Esophagus muscularis mucosa (tissue), 4 donors: ENCODE data around the gene IGSF21. TPM values are rescaled to one million over a fixed set of nuclear protein-coding genes. Genes with fewer than 3 reads are reported as not detected.

ENCODE experiments used
- DNase-seq: peaks from one replicate; pipeline ENCODE4 v3.0.0-alpha.2; 2017; ENCODE audit errors: extremely low spot score
- H3K27ac ChIP-seq, 4 donors: fragments of 200-600 bp; sonication (generic); replicated peaks in 1 of 4; 1 replicate in 3 of 4; 2 replicates in 1 of 4; pipeline ENCODE4 v1.5.1; 2016 to 2019; ENCODE audit warnings: mild to moderate bottlenecking in 1 of 4
- H3K27me3 ChIP-seq, 4 donors: fragments of 200-600 bp; sonication (generic); one replicate each; pipeline versions ENCODE4 v1.5.1 to v1.6.0; 2016 to 2019
- H3K36me3 ChIP-seq, 4 donors: fragments of 200-600 bp; sonication (generic); one replicate each; pipeline ENCODE4 v1.5.1; 2016 to 2019
- H3K4me1 ChIP-seq, 4 donors: fragments of 200-600 bp; sonication (generic); one replicate each; pipeline ENCODE4 v1.5.1; 2016 to 2019
- H3K4me3 ChIP-seq, 4 donors: fragments of 200-600 bp; sonication (generic); 1 replicate in 2 of 4; 2 replicates in 2 of 4; pipeline ENCODE4 v1.5.1; 2016 to 2019; ENCODE audit warnings: mild to moderate bottlenecking in 4 of 4, moderate library complexity in 1 of 4
- H3K9me3 ChIP-seq, 4 donors: fragments of 200-600 bp; sonication (generic); 1 replicate in 3 of 4; 2 replicates in 1 of 4; pipeline ENCODE4 v1.5.1; 2016 to 2019
- CTCF ChIP-seq, 3 experiments: fragments of 200-600 bp in 2 of 3; fragments of 450-650 bp in 1 of 3; sonication (generic) in 2 of 3; IDR thresholded peaks; one replicate each; pipeline ENCODE4 v1.5.1; 2017 to 2019; ENCODE audit warnings: antibody characterized with exemption in 3 of 3, mild to moderate bottlenecking in 2 of 3, moderate library complexity in 1 of 3
- EP300 ChIP-seq: sonication (generic); formaldehyde crosslinking; IDR thresholded peaks from one replicate; pipeline ENCODE4 v1.6.1; 2017; ENCODE audit warnings: antibody characterized with exemption
- POLR2A ChIP-seq: fragments of 450-650 bp; IDR thresholded peaks from one replicate; pipeline ENCODE4 v1.6.1; 2017; ENCODE audit warnings: antibody characterized with exemption, moderate library complexity, mild to moderate bottlenecking, low read depth
- POLR2AphosphoS5 ChIP-seq, 2 donors: sonication (generic); formaldehyde crosslinking; IDR thresholded peaks; one replicate each; pipeline ENCODE4 v1.6.1; 2017; ENCODE audit warnings: antibody characterized with exemption in 2 of 2
- WGBS: methylation state at CpG from one replicate; pipeline ENCODE4 v1.1.5; 2018; 5-methylcytosine and 5-hydroxymethylcytosine counted together
- intact Hi-C: fragments of 100-400 bp; cut with DNase I; formaldehyde crosslinking; loops from one replicate; pipeline ENCODE4 v1.15.1; 2023
- total RNA-seq, 4 donors: library from RNA; depleted of rRNA; stranded (reverse); fragments of >200 nt; gene quantifications; one replicate each; pipeline versions ENCODE4 v1.1.0 to v1.2.1, GENCODE V29; 2016

Gene IGSF21
- total RNA-seq, 4 donors from 2014 or later: 1.1 to 2.7 (median 1.2) TPM

GRCh38 chr1:18121072-18121820 is 13.6 kb downstream of the IGSF21 start:
- intact Hi-C loops: no loop called here
- no peak for DNase-seq
- whole genome bisulfite sequencing: 85% methylated on average over 11 of the region's 11 CpGs
- H3K27me3 ChIP-seq: peaks cover 0 to 83% (median 0%) of the 10 kb centered on the region in 4 donors
- TF ChIP-seq CTCF (IDR thresholded peaks at IDR 0.05) (no peak), POLR2AphosphoS5 (IDR thresholded peaks at IDR 0.05) (no peak), EP300 (no peak), POLR2A (no peak)
- H3K27ac ChIP-seq: no peak overlapping the region
- H3K4me1 ChIP-seq: no peaks in the 10 kb centered on the region
- H3K9me3 ChIP-seq: no peaks in the 10 kb centered on the region
- no peak overlapping the region for H3K4me3 ChIP-seq
- no peaks in the 10 kb centered on the region for H3K36me3 ChIP-seq

GRCh38 chr1:18123467-18123992 is 15.9 kb downstream of the IGSF21 start:
- no peaks in the 10 kb centered on the region for H3K4me1 ChIP-seq
- 85% methylated on average over 3 of the region's 3 CpGs for WGBS
- TF ChIP-seq CTCF (IDR thresholded peaks at IDR 0.05) (no peak), POLR2AphosphoS5 (IDR thresholded peaks at IDR 0.05) (no peak), EP300 (no peak), POLR2A (no peak)
- H3K27me3 ChIP-seq: peaks cover 0 to 81% (median 0%) of the 10 kb centered on the region in 4 donors
- no peak overlapping the region for H3K4me3 ChIP-seq
- no peak for DNase-seq
- intact Hi-C loops: no loop called here
- H3K9me3 ChIP-seq: no peaks in the 10 kb centered on the region
- no peaks in the 10 kb centered on the region for H3K36me3 ChIP-seq
- H3K27ac ChIP-seq: no peak overlapping the region

- no peaks in the 10 kb centered on the region for H3K36me3 ChIP-seq
- no peaks in the 10 kb centered on the region for H3K4me1 ChIP-seq
- H3K27me3 ChIP-seq: peaks cover 0 to 82% (median 0%) of the 10 kb centered on the region in 4 donors
- no peak overlapping the region for H3K4me3 ChIP-seq
- DNase-seq: no peak
- H3K27ac ChIP-seq: no peak overlapping the region
- WGBS: 75% methylated on average over 4 of the region's 4 CpGs
- intact Hi-C loops: no loop called here
- no peaks in the 10 kb centered on the region for H3K9me3 ChIP-seq
- TF ChIP-seq POLR2AphosphoS5 (IDR thresholded peaks at IDR 0.05) (no peak), EP300 (no peak), CTCF (IDR thresholded peaks at IDR 0.05) (no peak), POLR2A (no peak)
Observed at GRCh38 chr1:18124977-18125376, 17.4 kb downstream of the IGSF21 start.

GRCh38 chr1:18126616-18127015 is 19.0 kb downstream of the IGSF21 start:
- no peaks in the 10 kb centered on the region for H3K9me3 ChIP-seq
- no peak for DNase-seq
- TF ChIP-seq POLR2AphosphoS5 (IDR thresholded peaks at IDR 0.05): no peak
- no peak for TF ChIP-seq POLR2A
- TF ChIP-seq EP300: no peak
- no peak for TF ChIP-seq CTCF (IDR thresholded peaks at IDR 0.05)
- H3K4me3 ChIP-seq: no peak overlapping the region
- no peaks in the 10 kb centered on the region for H3K36me3 ChIP-seq
- peaks cover 0 to 78% (median 0%) of the 10 kb centered on the region in 4 donors for H3K27me3 ChIP-seq
- H3K27ac ChIP-seq: no peak overlapping the region
- WGBS: 77% methylated on average over 5 of the region's 5 CpGs
- H3K4me1 ChIP-seq: no peaks in the 10 kb centered on the region
- intact Hi-C loops: no loop called here
